Aorta (tissue), 5 donors: ENCODE measurements around the gene NBEAL1. TPM values are rescaled to one million over a fixed set of nuclear protein-coding genes. Genes with fewer than 3 reads are reported as not detected.
"Not testable (repeated sequence)": the region's sequence is repeated elsewhere in the genome, so short reads cannot be mapped to it uniquely, and the experiment has no call there.

Source experiments
- ATAC-seq: fragments of 200-7000 bp; cut with Tn5 transposase; one replicate; pipeline ENCODE4 v1.9.1; 2022; ENCODE audit warnings: moderate library complexity; ENCODE audit not compliant: low FRiP score
- DNase-seq, 2 donors: peaks; one replicate each; pipeline ENCODE4 v3.0.0-alpha.2; 2020
- H3K27ac ChIP-seq, 2 donors: one replicate each; pipeline ENCODE4 v1.5.1; 2013; ENCODE audit warnings: low read length in 2 of 2, mild to moderate bottlenecking in 2 of 2, moderate library complexity in 2 of 2, control low read depth in 1 of 2, inconsistent platforms in 1 of 2, low read depth in 1 of 2
- H3K27me3 ChIP-seq, 2 donors: one replicate each; pipeline ENCODE4 v1.6.1; 2013; ENCODE audit warnings: control low read depth in 1 of 2, low read length in 1 of 2, mild to moderate bottlenecking in 1 of 2, moderate library complexity in 1 of 2; ENCODE audit not compliant: insufficient read depth in 2 of 2, control insufficient read depth in 1 of 2
- H3K36me3 ChIP-seq, 2 donors: one replicate each; pipeline ENCODE4 v1.6.1; 2013; ENCODE audit warnings: control low read depth in 1 of 2, low read length in 1 of 2, mild to moderate bottlenecking in 1 of 2; ENCODE audit not compliant: insufficient read depth in 2 of 2, control insufficient read depth in 1 of 2
- H3K4me1 ChIP-seq, 2 donors: one replicate each; pipeline ENCODE4 v1.6.1; 2013; ENCODE audit warnings: low read length in 2 of 2, control low read depth in 1 of 2, mild to moderate bottlenecking in 1 of 2, moderate library complexity in 1 of 2; ENCODE audit not compliant: insufficient read depth in 2 of 2, control insufficient read depth in 1 of 2
- H3K4me3 ChIP-seq, 2 donors: one replicate each; pipeline ENCODE4 v1.5.1; 2013; ENCODE audit warnings: low read length in 2 of 2, control low read depth in 1 of 2, mild to moderate bottlenecking in 1 of 2
- H3K9me3 ChIP-seq: one replicate; pipeline ENCODE4 v1.6.1; 2013; ENCODE audit warnings: mild to moderate bottlenecking, low read length; ENCODE audit not compliant: control insufficient read depth
- WGBS, 2 donors: extraction: QIAGEN DNeasy Blood & Tissue Kit; methylation state at CpG; one replicate each; pipeline ENCODE4 v1.1.7; 2013; 5-methylcytosine and 5-hydroxymethylcytosine counted together
- intact Hi-C, 2 donors: fragments of 100-400 bp; cut with DNase I; formaldehyde crosslinking; loops; one replicate each; pipeline versions ENCODE4 v1.14.2 to v1.15.0; 2022
- polyA plus RNA-seq, 2 donors: library from polyadenylated mRNA; stranded (reverse); fragments of 200-250 nt; gene quantifications; one replicate each; pipeline ENCODE4 v1.2.3, GENCODE V29; 2013
- total RNA-seq, 2 donors: library from RNA; stranded (reverse); fragmentation: NEBNext Ultra II Directional; extraction: Animal tissue kit (Norgen Biotek cat#: 25700); gene quantifications; one replicate each; pipeline ENCODE4 v1.2.1, GENCODE V29; 2021
- donor health status: healthy with polysubstance abuse.
- donor health status: Bipolar disorder and iron deficiency.
- donor health status: DM: no; HTN: no; CAD: no.
- donor health status: DM: no; HTN: no; CAD: no.
- donor health status: DM: yes; HTN: yes; CAD: no.

The NBEAL1 gene
- total and polyA plus RNA-seq, 4 donors: 15.0 to 178 (median 41.9) TPM

DNA sequence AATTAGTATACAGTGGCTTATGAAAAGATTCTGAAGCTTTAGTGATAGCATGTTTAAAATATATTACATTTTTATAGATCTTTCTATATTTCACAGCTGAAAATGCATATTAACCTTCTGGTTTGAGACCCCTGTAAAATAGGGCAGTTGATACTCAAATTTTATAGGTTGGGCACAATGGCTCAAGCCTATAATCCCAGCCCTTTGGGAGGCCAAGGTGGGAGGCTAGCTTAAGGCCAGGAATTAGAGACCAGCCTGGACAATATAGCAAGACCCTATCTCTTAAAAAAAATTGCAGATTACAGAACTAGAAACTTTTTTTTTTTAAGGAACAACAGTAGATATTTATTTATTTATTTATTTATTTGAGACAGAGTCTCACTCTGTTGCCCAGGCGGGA lies 31.2 kb downstream of the NBEAL1 start:
- H3K36me3 ChIP-seq: peaks cover 0 to 3% of the 10 kb centered on the region in 2 donors
- H3K27me3 ChIP-seq: no peaks in the 10 kb centered on the region
- intact Hi-C loops: no loop called here
- H3K4me1 ChIP-seq: peaks cover 3 to 4% of the 10 kb centered on the region in 2 donors
- ATAC-seq (no peak), DNase-seq (no peak)
- H3K27ac ChIP-seq: no peak overlapping the region
- 98 to 100% methylated on average over 1 of the region's 1 CpG for WGBS, 2 donors
- no peak overlapping the region for H3K4me3 ChIP-seq
- H3K9me3 ChIP-seq: no peaks in the 10 kb centered on the region

DNA sequence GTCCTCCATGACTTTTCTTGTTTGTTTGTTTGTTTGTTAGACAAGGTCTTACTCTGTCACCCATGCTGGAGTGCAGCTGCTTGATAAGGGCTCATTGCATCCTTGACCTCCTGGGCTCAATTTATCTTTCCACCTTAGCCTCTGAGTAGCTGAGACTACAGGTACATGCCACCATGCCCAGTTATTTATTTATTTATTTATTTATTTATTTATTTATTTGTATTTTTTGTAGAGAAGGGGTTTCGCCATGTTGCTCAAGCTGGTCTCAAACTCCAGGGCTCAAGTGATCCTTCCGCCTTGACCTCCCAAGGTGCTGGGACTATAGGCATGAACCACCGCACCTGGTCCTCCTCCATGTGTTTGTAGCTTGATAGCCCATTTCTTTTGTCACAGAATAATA lies 37.9 kb downstream of the NBEAL1 start:
- no peak for DNase-seq
- Histone ChIP-seq H3K27ac (no peak overlapping the region), H3K4me3 (no peak overlapping the region), H3K36me3 (no peaks in the 10 kb centered on the region), H3K9me3 (no peaks in the 10 kb centered on the region), H3K4me1 (peaks cover 3 to 4% of the 10 kb centered on the region in 2 donors), H3K27me3 (no peaks in the 10 kb centered on the region)
- no peak for ATAC-seq
- intact Hi-C loops: loop anchor here in 1 of 2 donors (5.0 kb wide), 1 partner anchor 35 kb away; no protein-coding TSS in a partner anchor
- WGBS, 2 donors: 97 to 98% methylated on average over 3 of the region's 3 CpGs

DNA sequence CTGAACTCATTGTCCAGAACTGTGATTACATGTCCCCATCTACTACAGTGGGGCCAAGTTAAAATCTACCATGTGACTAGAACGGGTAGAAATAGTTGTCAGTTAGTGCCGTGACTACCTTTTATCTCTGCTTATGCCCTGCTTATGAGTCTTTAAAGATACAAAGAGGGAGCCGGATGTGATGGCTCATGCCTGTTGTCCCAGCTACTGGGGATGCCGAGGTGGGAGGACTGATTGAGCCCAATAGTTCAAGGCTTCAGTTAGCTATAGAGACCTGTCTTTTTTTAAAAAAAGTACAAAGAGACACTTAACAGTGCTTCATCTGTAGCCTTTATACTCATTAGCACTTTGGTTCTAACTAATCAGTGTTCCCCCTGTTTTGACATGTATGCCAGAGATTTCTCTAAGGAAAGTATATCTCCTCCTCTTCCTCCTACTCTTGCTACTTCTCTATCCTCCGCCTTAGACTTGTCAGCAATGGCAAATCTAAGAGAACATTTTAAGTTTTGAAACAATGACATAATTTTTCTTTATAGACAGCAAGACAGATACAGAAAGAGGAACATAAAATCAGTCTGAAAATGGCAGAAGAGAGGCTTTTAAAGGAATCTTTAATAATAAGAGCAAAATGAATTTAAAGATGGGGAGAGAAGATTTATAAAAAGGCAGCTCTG lies 45.0 kb downstream of the NBEAL1 start:
- ATAC-seq (no peak), DNase-seq (no peak)
- Histone ChIP-seq H3K27ac (no peak overlapping the region), H3K9me3 (no peaks in the 10 kb centered on the region), H3K36me3 (peaks cover 3 to 8% of the 10 kb centered on the region in 2 donors), H3K4me3 (no peak overlapping the region), H3K27me3 (no peaks in the 10 kb centered on the region), H3K4me1 (peaks cover 0 to 3% of the 10 kb centered on the region in 2 donors)
- intact Hi-C loops: no loop called here
- WGBS, 2 donors: 90% methylated on average over 5 of the region's 5 CpGs

DNA sequence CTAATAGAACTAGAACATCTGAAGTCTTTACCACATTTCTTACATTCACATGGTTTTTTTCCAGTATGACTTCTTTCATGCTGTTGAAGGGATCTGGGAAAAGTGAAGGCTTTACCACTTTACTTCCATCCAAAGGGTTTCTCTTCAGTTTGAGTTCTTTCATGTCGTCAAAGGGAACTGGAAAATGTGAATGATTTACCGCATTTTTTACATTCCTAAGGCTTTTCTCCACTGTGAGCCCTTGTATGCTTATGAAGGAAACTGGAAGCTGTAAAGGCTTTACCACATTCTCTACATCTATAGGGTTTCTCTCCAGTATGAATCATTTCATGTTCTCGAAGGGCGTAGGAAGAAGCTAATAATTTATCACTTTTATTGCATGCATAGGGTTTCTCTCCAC lies 46.7 kb downstream of the NBEAL1 start:
- Histone ChIP-seq H3K36me3 (peaks cover 3 to 8% of the 10 kb centered on the region in 2 donors), H3K4me1 (no peaks in the 10 kb centered on the region), H3K27ac (no peak overlapping the region), H3K27me3 (no peaks in the 10 kb centered on the region), H3K9me3 (no peaks in the 10 kb centered on the region), H3K4me3 (no peak overlapping the region)
- DNase-seq (no peak), ATAC-seq (no peak)
- 30 to 36% methylated on average over 4 of the region's 4 CpGs for WGBS, 2 donors
- intact Hi-C loops: no loop called here

DNA sequence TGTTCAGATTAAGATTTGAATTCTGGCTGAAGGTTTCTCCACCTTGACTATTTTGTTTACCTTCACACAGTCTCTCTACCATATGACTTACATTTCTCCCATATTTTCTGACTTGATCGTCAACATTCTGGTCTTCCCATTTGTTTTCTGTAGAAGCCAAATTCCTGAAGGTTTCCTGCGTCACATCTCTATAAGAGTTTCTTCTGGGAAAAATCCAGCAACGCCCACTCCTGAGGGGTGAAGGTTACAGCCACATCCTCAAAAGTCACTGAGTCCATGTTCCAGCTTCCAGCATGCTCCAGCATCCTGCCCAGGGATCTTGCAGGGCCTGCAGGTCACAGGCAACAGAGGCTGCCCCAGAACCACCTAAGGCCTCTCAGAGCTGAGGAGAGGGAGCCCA lies 47.5 kb downstream of the NBEAL1 start:
- Histone ChIP-seq H3K36me3 (peaks cover 3 to 8% of the 10 kb centered on the region in 2 donors), H3K27me3 (no peaks in the 10 kb centered on the region), H3K9me3 (no peaks in the 10 kb centered on the region), H3K4me1 (no peaks in the 10 kb centered on the region), H3K4me3 (no peak overlapping the region), H3K27ac (no peak overlapping the region)
- no peak for DNase-seq
- intact Hi-C loops: no loop called here
- WGBS, 2 donors: 55 to 61% methylated on average over 3 of the region's 3 CpGs
- no peak for ATAC-seq

DNA sequence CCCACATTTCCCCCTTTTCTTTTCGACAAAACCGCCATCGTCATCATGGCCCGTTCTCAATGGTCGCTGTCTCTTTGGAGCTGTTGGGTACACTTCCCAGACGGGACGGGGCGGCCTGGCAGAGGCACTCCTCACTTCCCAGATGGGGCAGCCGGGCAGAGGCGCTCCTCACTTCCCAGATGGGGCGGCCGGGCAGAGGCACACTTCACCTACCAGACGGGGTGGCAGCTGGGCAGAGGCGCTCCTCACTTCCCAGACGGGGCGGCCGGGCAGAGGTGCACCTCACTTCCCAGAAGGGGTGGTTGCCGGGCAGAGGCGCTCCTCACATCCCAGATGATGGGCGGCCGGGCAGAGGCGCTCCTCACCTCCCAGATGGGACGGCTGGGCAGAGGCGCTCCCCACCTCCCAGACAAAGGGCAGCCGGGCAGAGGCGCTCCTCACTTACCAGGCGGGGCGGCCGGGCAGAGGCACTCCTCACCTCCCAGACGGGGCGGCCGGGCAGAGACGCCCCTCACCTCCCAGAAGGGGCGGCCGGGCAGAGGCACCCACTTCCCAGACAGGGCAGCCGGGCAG lies 51.9 kb downstream of the NBEAL1 start:
- H3K4me1 ChIP-seq, H3K27me3 ChIP-seq, H3K4me3 ChIP-seq, H3K27ac ChIP-seq, H3K36me3 ChIP-seq, DNase-seq, H3K9me3 ChIP-seq, ATAC-seq, intact Hi-C loops: not testable (repeated sequence)
- WGBS, 2 donors: 97 to 98% methylated on average over 36 of the region's 36 CpGs

DNA sequence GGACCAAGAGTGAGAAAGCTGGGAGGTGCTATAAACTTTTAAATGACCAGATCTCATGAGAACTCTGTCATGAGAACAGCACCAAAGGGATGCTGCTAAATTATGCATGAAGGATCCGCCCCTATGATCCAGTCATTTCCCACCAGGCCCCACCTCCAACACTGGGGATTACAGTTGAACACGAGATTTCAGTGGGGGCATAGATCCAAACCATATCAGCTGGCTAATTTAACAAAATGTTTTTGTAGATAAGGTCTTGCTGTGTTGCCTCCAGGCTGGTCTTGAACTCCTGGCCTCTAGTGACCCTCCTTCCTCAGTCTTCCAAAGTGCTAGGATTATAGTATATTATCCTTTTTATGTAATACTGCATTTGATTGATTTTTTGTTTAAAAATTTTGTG lies 56.0 kb downstream of the NBEAL1 start:
- no peaks in the 10 kb centered on the region for H3K9me3 ChIP-seq
- no peak overlapping the region for H3K4me3 ChIP-seq
- ATAC-seq (no peak), DNase-seq (no peak)
- peaks cover 2 to 5% of the 10 kb centered on the region in 2 donors for H3K36me3 ChIP-seq
- WGBS, 2 donors: 50 to 52% methylated on average over 2 of the region's 2 CpGs
- no peaks in the 10 kb centered on the region for H3K27me3 ChIP-seq
- intact Hi-C loops: no loop called here
- H3K27ac ChIP-seq: no peak overlapping the region
- peaks cover 0 to 4% of the 10 kb centered on the region in 2 donors for H3K4me1 ChIP-seq

DNA sequence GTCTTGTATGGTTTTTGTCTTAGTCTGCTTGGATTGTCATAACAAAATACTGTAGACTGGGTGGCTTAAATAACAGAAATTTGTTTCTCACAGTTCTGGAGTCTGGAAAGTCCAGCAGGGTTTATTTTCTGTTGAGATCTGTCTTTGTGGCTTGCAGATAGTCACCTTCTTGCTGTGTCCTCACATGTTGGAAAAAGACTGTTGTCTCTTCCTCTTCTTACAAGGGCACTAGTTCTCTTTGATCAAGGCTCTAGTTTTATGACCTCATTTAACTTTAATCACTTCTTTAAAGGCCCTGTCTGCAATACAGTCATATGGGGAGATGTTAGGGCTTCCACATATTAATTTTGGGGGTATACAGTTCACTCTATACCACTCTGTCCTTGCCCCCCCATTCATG lies 56.5 kb downstream of the NBEAL1 start:
- intact Hi-C loops: no loop called here

DNA sequence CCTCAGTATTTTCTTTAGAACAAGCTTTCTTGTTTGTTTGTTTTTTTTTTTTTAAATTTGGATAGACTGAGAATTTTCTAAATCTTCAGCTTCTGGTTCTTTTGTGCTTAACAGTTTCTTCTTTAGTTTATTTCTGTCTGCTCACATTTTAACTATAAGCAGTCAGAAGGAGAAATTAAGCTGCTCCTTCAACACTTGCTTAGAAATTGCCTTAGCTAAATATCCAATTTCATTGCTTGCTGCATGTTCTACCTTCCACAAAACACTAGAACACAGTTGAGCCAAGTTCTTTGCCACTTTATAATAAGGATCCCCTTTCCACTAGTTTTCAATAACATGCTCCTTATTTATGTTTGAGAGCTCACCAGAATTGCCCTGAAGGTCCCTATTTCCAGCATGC lies 57.7 kb downstream of the NBEAL1 start:
- no peaks in the 10 kb centered on the region for H3K9me3 ChIP-seq
- H3K27me3 ChIP-seq: no peaks in the 10 kb centered on the region
- H3K4me1 ChIP-seq: peaks cover 0 to 4% of the 10 kb centered on the region in 2 donors
- H3K4me3 ChIP-seq: no peak overlapping the region
- H3K36me3 ChIP-seq: peaks cover 2 to 5% of the 10 kb centered on the region in 2 donors
- H3K27ac ChIP-seq: no peak overlapping the region
- ATAC-seq (no peak), DNase-seq (no peak)
- intact Hi-C loops: no loop called here

More for the DNA sequence above, 56.5 kb downstream of the NBEAL1 start:
- Histone ChIP-seq H3K4me3 (no peak overlapping the region), H3K4me1 (peaks cover 0 to 4% of the 10 kb centered on the region in 2 donors), H3K9me3 (no peaks in the 10 kb centered on the region), H3K36me3 (peaks cover 2 to 5% of the 10 kb centered on the region in 2 donors), H3K27ac (no peak overlapping the region), H3K27me3 (no peaks in the 10 kb centered on the region)
- ATAC-seq: no peak
- DNase-seq: no peak
